Large intestine (tissue), 3 donors: ENCODE measurements around the gene TMEM120B. TPM values are rescaled to one million over a fixed set of nuclear protein-coding genes. Genes with fewer than 3 reads are reported as not detected.

Experiments used
- DNase-seq, 2 donors: peaks; one replicate each; pipeline versions ENCODE4 v3.0.0 to v3.0.0-alpha.2; 2013
- H3K27ac ChIP-seq: one replicate; pipeline ENCODE4 v1.5.1; 2013; ENCODE audit warnings: low read length
- H3K27me3 ChIP-seq: 2 replicates; pipeline ENCODE4 v1.6.1; 2013; ENCODE audit warnings: low read length; ENCODE audit not compliant: control insufficient read depth, insufficient read depth
- H3K36me3 ChIP-seq: 2 replicates; pipeline ENCODE4 v1.6.1; 2013; ENCODE audit warnings: low read length; ENCODE audit not compliant: control insufficient read depth, insufficient read depth
- H3K4me1 ChIP-seq: one replicate; pipeline ENCODE4 v1.6.1; 2013; ENCODE audit warnings: low read length; ENCODE audit not compliant: control insufficient read depth, insufficient read depth
- H3K4me3 ChIP-seq: one replicate; pipeline ENCODE4 v1.5.1; 2013; ENCODE audit warnings: low read length
- H3K9me3 ChIP-seq: one replicate; pipeline ENCODE4 v1.6.1; 2013; ENCODE audit warnings: mild to moderate bottlenecking, low read depth, low read length, moderate library complexity; ENCODE audit not compliant: control insufficient read depth
- WGBS: methylation state at CpG from one replicate; pipeline ENCODE4 v1.1.5; 2013; ENCODE audit warnings: low lambda C conversion rate; ENCODE audit not compliant: insufficient coverage; 5-methylcytosine and 5-hydroxymethylcytosine counted together
- polyA plus RNA-seq: library from polyadenylated mRNA; unstranded; fragments of 120-200 nt; gene quantifications from one replicate; pipeline ENCODE4 v1.2.1, GENCODE V29; 2013

Gene TMEM120B
- polyA plus RNA-seq, 1 donor, result 14.9 TPM

DNA sequence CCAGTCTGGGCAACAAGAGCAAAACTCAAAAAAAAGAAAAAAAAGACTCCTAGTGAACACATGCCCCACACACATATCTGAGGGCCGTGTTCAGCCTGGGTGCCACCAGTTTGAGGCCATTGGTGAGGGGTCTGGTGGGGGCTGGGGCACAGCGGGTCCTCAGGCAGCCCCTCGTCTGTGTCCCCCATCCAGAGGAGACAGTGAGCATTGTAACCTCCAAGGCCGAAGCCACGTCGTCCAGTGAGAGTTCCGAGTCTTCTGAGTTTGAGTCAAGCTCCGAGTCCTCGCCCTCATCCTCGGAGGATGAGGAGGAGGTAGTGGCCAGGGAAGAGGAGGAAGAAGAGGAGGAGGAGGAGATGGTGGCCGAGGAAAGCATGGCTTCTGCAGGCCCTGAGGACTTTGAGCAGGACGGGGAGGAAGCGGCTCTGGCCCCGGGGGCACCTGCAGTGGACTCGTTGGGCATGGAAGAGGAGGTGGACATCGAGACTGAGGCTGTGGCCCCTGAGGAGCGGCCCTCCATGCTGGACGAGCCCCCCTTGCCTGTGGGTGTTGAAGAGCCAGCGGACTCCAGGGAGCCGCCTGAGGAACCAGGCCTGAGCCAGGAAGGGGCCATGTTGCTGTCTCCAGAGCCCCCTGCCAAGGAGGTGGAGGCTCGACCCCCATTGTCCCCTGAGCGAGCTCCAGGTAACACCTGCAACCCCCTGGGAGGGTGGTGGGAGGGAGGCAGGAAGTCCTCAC is 106.8 kb downstream of the TMEM120B start:
- H3K4me1 ChIP-seq, result no peaks in the 10 kb centered on the region
- H3K27me3 ChIP-seq, result no peaks in the 10 kb centered on the region
- no peak for DNase-seq
- H3K36me3 ChIP-seq, result peaks cover 74% of the 10 kb centered on the region
- WGBS, result no CpG with 5 or more reads among the region's 22 CpGs
- H3K4me3 ChIP-seq, result no peak overlapping the region
- no peak overlapping the region for H3K27ac ChIP-seq
- H3K9me3 ChIP-seq, result no peaks in the 10 kb centered on the region

DNA sequence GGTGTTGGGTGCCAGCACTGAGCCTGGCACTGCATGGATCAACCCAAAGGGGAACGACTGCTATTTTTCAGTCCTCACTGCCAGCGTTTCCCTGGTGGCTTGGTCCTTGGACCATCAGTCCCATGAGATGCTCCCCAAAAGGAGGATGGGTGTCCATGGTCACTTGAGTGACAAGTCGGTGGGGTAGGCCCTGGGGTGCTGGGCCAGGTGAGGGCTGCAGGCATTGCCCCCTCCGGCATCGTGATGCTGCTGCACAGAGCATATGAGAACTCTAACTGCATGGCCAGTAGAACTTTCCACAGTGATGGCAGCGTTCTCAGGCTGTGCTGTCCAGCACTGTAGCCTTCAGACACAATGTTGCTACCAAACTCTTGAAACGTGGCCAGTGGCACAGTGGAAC is 107.5 kb downstream of the TMEM120B start:
- Histone ChIP-seq H3K9me3 (no peaks in the 10 kb centered on the region), H3K36me3 (peaks cover 73% of the 10 kb centered on the region), H3K4me1 (no peaks in the 10 kb centered on the region), H3K27ac (no peak overlapping the region), H3K4me3 (no peak overlapping the region), H3K27me3 (no peaks in the 10 kb centered on the region)
- DNase-seq, result no peak
- WGBS, result 80% methylated on average over 1 of the region's 7 CpGs

DNA sequence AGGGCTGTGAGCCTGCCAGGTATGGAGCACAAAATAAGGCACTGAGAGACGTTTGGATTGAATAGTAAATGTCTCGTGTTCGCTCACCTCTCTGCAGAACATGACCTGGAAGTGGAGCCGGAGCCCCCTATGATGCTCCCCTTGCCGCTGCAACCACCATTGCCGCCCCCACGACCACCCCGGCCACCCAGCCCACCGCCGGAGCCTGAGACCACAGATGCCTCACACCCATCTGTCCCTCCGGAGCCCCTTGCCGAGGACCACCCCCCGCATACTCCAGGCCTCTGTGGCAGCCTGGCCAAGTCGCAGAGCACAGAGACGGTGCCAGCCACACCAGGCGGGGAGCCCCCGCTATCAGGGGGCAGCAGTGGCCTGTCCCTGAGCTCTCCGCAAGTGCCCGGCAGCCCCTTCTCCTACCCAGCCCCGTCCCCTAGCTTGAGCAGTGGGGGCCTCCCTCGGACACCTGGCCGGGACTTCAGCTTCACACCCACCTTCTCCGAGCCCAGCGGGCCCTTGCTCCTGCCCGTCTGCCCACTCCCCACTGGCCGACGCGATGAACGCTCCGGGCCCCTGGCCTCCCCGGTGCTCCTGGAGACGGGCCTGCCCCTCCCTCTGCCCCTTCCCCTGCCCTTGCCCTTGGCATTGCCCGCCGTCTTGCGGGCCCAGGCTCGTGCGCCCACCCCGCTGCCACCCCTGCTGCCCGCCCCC is 110.0 kb downstream of the TMEM120B start:
- WGBS, result no CpG with 5 or more reads among the region's 39 CpGs
- DNase-seq, result no peak
- no peaks in the 10 kb centered on the region for H3K27me3 ChIP-seq
- peaks cover 75% of the 10 kb centered on the region for H3K36me3 ChIP-seq
- no peak overlapping the region for H3K27ac ChIP-seq
- H3K4me1 ChIP-seq, result no peaks in the 10 kb centered on the region
- no peaks in the 10 kb centered on the region for H3K9me3 ChIP-seq
- H3K4me3 ChIP-seq, result no peak overlapping the region

DNA sequence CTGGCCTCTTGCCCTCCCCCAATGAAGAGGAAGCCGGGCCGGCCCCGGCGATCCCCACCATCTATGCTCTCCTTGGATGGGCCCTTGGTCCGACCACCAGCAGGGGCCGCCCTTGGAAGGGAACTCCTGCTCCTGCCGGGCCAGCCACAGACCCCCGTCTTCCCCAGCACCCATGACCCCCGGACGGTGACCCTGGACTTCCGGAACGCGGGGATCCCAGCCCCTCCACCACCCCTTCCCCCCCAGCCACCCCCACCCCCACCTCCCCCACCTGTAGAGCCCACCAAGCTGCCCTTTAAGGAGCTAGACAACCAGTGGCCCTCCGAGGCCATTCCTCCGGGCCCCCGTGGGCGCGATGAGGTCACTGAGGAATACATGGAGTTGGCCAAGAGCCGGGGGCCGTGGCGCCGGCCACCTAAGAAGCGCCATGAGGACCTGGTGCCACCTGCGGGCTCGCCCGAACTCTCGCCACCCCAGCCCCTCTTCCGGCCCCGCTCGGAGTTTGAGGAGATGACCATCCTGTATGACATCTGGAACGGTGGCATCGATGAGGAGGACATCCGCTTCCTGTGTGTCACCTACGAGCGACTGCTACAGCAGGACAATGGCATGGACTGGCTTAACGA is 110.7 kb downstream of the TMEM120B start:
- H3K36me3 ChIP-seq, result peaks cover 75% of the 10 kb centered on the region
- no peak for DNase-seq
- no peak overlapping the region for H3K4me3 ChIP-seq
- H3K27me3 ChIP-seq, result no peaks in the 10 kb centered on the region
- WGBS, result no CpG with 5 or more reads among the region's 36 CpGs
- no peak overlapping the region for H3K27ac ChIP-seq
- H3K4me1 ChIP-seq, result no peaks in the 10 kb centered on the region
- H3K9me3 ChIP-seq, result no peaks in the 10 kb centered on the region

DNA sequence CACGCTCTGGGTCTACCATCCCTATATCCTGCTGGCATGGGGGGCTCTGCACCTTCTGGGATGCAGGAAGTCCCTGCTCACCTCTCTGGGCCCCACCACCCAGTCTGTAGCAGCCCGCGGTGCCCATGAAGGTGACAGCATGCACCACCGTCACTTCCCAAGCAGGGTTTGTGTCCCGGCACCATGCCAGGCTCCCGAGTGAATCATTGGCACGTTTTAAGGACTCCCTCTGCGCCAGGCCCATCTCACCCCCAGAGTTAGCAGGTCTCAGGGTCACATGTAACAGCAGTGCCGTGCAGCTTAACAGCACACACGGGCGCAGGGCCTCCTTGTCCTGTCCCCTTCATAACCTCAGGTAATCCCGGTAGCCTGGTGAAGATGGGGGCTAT is 111.2 kb downstream of the TMEM120B start:
- no peak overlapping the region for H3K27ac ChIP-seq
- DNase-seq, result no peak
- H3K36me3 ChIP-seq, result peaks cover 80% of the 10 kb centered on the region
- H3K4me3 ChIP-seq, result no peak overlapping the region
- H3K9me3 ChIP-seq, result no peaks in the 10 kb centered on the region
- WGBS, result no CpG with 5 or more reads among the region's 12 CpGs
- no peaks in the 10 kb centered on the region for H3K27me3 ChIP-seq
- H3K4me1 ChIP-seq, result no peaks in the 10 kb centered on the region

DNA sequence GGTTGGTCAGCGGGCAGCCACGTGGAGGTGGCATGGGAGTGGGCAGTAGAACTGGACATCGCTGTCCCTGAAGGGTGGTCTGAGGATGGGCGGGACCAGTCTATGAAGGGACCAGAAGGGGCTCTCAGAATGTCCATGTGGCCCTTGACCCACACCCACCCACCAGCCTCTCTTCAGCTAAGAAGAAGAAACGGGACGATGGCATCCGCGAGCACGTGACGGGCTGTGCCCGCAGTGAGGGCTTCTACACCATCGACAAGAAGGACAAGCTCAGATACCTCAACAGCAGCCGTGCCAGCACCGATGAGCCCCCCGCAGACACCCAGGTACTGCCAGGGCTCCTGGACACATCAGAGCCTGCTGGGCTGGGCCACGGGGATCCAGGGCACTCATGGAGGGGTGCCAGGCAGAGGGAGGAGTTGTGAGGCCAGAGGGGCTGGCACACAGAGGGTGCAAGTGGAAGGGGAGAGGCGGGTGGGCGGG is 112.5 kb downstream of the TMEM120B start:
- H3K27me3 ChIP-seq, result no peaks in the 10 kb centered on the region
- no peak overlapping the region for H3K4me3 ChIP-seq
- DNase-seq, result no peak
- peaks cover 83% of the 10 kb centered on the region for H3K36me3 ChIP-seq
- no peaks in the 10 kb centered on the region for H3K4me1 ChIP-seq
- WGBS, result no CpG with 5 or more reads among the region's 18 CpGs
- no peaks in the 10 kb centered on the region for H3K9me3 ChIP-seq
- H3K27ac ChIP-seq, result no peak overlapping the region

DNA sequence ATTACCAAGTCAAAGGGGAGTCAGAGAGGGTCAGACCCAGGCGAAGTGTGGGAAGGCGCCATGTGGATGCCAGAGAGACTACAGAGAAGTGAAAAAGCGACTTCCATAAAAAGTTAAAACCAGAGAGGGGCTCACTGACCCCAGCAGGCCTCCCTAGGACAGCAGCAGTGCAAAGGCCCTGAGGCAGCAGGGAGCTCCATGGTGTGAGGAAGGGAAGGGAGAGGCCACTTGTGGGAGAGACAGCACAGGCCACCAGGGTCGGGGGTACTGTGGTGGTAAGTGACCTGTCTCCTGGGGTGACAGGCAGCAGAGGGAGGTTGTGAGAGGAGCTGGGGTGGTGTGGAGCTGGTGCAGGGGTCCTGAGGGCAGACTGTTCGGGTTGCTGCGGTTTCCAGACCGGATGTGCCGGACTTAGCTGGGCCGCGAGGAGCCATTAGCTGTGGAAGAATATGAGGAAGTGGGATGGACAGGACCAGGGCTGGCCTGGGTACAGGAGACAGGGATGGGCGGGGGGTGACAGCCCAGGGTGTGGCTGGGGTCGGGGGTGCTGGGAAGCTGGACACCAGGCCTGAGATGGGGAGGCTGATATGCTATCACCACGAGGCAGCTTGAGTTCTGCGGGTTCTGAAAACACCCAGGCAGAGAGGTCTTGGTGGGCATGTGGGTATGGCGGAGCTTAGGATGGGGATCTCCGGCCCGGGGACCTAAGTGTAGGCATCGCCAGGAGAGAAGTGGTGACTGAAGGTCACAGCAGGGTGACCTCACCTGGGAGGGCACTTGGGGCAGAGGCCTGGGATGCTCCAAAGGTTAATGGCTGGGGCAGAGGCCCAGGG is 114.0 kb downstream of the TMEM120B start:
- WGBS, result 100% methylated on average over 1 of the region's 18 CpGs
- Histone ChIP-seq H3K27ac (no peak overlapping the region), H3K4me1 (no peaks in the 10 kb centered on the region), H3K4me3 (no peak overlapping the region), H3K27me3 (no peaks in the 10 kb centered on the region), H3K36me3 (peaks cover 87% of the 10 kb centered on the region), H3K9me3 (no peaks in the 10 kb centered on the region)
- DNase-seq, result no peak

DNA sequence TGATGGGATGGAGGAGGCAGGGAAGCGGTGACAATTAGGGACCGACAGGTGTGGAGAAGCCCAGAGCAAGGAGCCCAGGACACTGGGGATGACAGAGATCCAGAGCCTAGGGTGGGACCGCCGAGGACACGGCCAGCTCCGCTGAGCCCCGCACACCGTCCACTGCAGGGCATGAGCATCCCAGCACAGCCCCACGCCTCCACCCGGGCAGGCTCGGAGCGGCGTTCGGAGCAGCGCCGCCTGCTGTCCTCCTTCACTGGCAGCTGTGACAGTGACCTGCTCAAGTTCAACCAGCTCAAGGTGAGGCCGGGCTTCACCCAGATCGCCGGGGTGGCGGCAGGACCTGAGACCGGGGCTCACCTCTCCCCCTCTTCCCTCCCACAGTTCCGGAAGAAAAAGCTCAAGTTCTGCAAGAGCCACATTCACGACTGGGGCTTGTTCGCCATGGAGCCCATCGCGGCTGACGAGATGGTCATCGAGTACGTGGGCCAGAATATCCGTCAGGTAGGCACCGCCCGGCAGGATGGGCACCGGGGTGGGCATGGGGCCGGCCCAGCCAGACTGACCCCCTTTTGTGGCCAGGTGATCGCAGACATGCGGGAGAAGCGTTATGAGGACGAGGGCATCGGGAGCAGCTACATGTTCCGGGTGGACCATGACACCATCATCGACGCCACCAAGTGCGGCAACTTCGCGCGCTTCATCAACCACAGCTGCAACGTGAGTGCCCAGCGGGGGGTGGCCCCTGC is 115.0 kb downstream of the TMEM120B start:
- Histone ChIP-seq H3K4me1 (no peaks in the 10 kb centered on the region), H3K9me3 (no peaks in the 10 kb centered on the region), H3K27ac (no peak overlapping the region), H3K36me3 (peaks cover 88% of the 10 kb centered on the region), H3K4me3 (no peak overlapping the region), H3K27me3 (no peaks in the 10 kb centered on the region)
- DNase-seq, result no peak
- no CpG with 5 or more reads among the region's 48 CpGs for WGBS

DNA sequence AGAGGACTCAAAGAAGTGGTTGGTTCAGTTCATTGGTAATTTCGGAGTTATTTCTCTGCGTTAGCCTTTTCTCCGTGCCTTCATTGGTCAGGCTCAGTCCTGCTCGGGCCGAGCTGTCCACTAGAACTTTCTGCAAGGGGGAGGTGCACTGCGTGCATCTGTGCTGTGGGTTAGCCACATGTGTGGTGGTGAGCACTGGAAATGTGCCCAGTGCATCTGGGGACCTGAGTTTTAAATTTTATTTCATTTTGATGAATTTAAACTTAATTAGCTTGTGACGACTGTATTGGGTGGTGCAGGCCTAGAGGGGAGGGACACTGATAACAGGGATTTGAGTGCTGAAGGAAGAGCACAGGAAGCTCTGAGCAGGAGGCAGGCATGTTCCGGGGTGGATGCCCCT is 115.8 kb downstream of the TMEM120B start:
- no peak overlapping the region for H3K27ac ChIP-seq
- H3K27me3 ChIP-seq, result no peaks in the 10 kb centered on the region
- no peaks in the 10 kb centered on the region for H3K9me3 ChIP-seq
- WGBS, result no CpG with 5 or more reads among the region's 8 CpGs
- H3K4me3 ChIP-seq, result no peak overlapping the region
- H3K36me3 ChIP-seq, result peaks cover 84% of the 10 kb centered on the region
- no peak for DNase-seq
- H3K4me1 ChIP-seq, result no peaks in the 10 kb centered on the region
